A549 (cell line): ENCODE results near the gene MT2A. TPM values are rescaled to one million over a fixed set of nuclear protein-coding genes. Genes with fewer than 3 reads are reported as not detected.

ENCODE experiments used
- ATAC-seq, 2 experiments: fragments of 200-7000 bp in 1 of 2; fragments of >200 bp in 1 of 2; cut with Nextera tagmentation in 1 of 2; cut with Tn5 transposase in 1 of 2; 3 replicates each; pipeline versions ENCODE4 v1.8.0 to v1.9.1; 2018 to 2020; ENCODE audit warnings: mild to moderate bottlenecking in 1 of 2, moderate library complexity in 1 of 2
- CTCF ChIA-PET: fragments of 300-600 bp; sonication (Branson Sonifier 250); formaldehyde crosslinking; extraction: SDS; loops from one replicate; lab custom pipeline; 2021; ENCODE audit warnings: antibody characterized with exemption, inconsistent platforms; lab: Yijun Ruan, JAX
- POLR2A ChIA-PET: fragments of 350-600 bp; formaldehyde crosslinking; extraction: SDS; loops from one replicate; lab custom pipeline; 2021; ENCODE audit warnings: antibody characterized with exemption, inconsistent platforms; lab: Yijun Ruan, JAX
- DNase-seq, 2 experiments: peaks; one replicate each; pipeline versions ENCODE4 v3.0.0 to v3.0.0-alpha.2; 2011 to 2016; ENCODE audit warnings: low read depth in 1 of 2, low spot score in 1 of 2
- FAIRE-seq: peaks from 2 replicates; lab custom pipeline; 2011; peaks lifted over from hg19 to GRCh38; lab: Jason Lieb, UNC
- H3K27ac ChIP-seq, 2 experiments: fragments of >200 bp; sonication (Bioruptor Twin); formaldehyde crosslinking; 3 replicates each; pipeline ENCODE4 v1.5.1; 2016 to 2017
- H3K4me1 ChIP-seq: fragments of >200 bp; sonication (Bioruptor Twin); formaldehyde crosslinking; 3 replicates; pipeline ENCODE4 v1.6.1; 2016
- H3K4me2 ChIP-seq: fragments of >200 bp; sonication (Bioruptor Twin); formaldehyde crosslinking; 3 replicates; pipeline ENCODE4 v1.6.1; 2016
- H3K4me3 ChIP-seq: fragments of >200 bp; sonication (Bioruptor Twin); formaldehyde crosslinking; 3 replicates; pipeline ENCODE4 v1.5.1; 2016
- H3K9me3 ChIP-seq: fragments of >200 bp; sonication (Bioruptor Twin); formaldehyde crosslinking; 3 replicates; pipeline ENCODE4 v1.6.1; 2016
- BHLHE40 ChIP-seq: IDR thresholded peaks from 2 replicates; pipeline ENCODE4 v1.6.1; 2012; ENCODE audit warnings: low read depth, low read length, inconsistent platforms
- CBX2 ChIP-seq: fragments of 200-600 bp; sonication (generic); IDR thresholded peaks from 2 replicates; pipeline ENCODE4 v1.6.1; 2016; ENCODE audit warnings: low read depth, mild to moderate bottlenecking, borderline replicate concordance
- CBX8 ChIP-seq: fragments of 200-600 bp; sonication (generic); IDR thresholded peaks from 2 replicates; pipeline ENCODE4 v1.6.1; 2016
- CHD2 ChIP-seq: fragments of 150-350 bp; IDR thresholded peaks from 2 replicates; pipeline ENCODE4 v1.6.1; 2014; ENCODE audit warnings: low read length; ENCODE audit not compliant: partially characterized antibody
- EHMT2 ChIP-seq: fragments of 200-600 bp; sonication (generic); IDR thresholded peaks from 2 replicates; pipeline ENCODE4 v1.6.1; 2016; ENCODE audit warnings: antibody characterized with exemption, low read depth, mild to moderate bottlenecking, moderate library complexity
- GATA3 ChIP-seq: IDR thresholded peaks from 2 replicates; pipeline ENCODE4 v1.6.1; 2012; ENCODE audit warnings: borderline replicate concordance
- HOXA7 ChIP-seq: fragments of 250-450 bp; sonication (Bioruptor Pico); IDR thresholded peaks from 2 replicates; pipeline ENCODE4 v1.5.0; 2020; ENCODE audit warnings: mild to moderate bottlenecking, moderate library complexity
- HOXB13 ChIP-seq: fragments of 250-450 bp; sonication (Bioruptor Pico); IDR thresholded peaks from 2 replicates; pipeline ENCODE4 v1.5.0; 2020; ENCODE audit warnings: low read depth, mild to moderate bottlenecking, moderate library complexity
- HOXB5 ChIP-seq: fragments of 250-450 bp; sonication (Bioruptor Pico); IDR thresholded peaks from 2 replicates; pipeline ENCODE4 v1.5.0; 2020; ENCODE audit warnings: mild to moderate bottlenecking, moderate library complexity
- KDM1A ChIP-seq: fragments of 200-600 bp; sonication (generic); IDR thresholded peaks from 2 replicates; pipeline ENCODE4 v1.6.1; 2016; ENCODE audit warnings: low read depth, mild to moderate bottlenecking
- KDM5A ChIP-seq: fragments of 200-600 bp; sonication (generic); IDR thresholded peaks from 2 replicates; pipeline ENCODE4 v1.6.1; 2016; ENCODE audit warnings: antibody characterized with exemption, mild to moderate bottlenecking
- MAFK ChIP-seq: fragments of 450-650 bp; IDR thresholded peaks from 2 replicates; pipeline ENCODE4 v1.6.1; 2014; ENCODE audit not compliant: partially characterized antibody
- MAZ ChIP-seq: fragments of 150-350 bp; IDR thresholded peaks from 2 replicates; pipeline ENCODE4 v1.6.1; 2014; ENCODE audit warnings: antibody characterized with exemption, low read depth, low read length, borderline replicate concordance
- NR3C1 ChIP-seq: fragments of >200 bp; sonication (Bioruptor Twin); formaldehyde crosslinking; IDR thresholded peaks from 3 replicates; pipeline ENCODE4 v1.6.1; 2017
- PHF8 ChIP-seq: fragments of 200-600 bp; sonication (generic); IDR thresholded peaks from 2 replicates; pipeline ENCODE4 v1.6.1; 2016; ENCODE audit warnings: low read depth, mild to moderate bottlenecking, antibody characterized with exemption, moderate library complexity, borderline replicate concordance
- POLR2A ChIP-seq: IDR thresholded peaks from 2 replicates; pipeline ENCODE4 v1.6.1; 2012; ENCODE audit warnings: mild to moderate bottlenecking, low read length
- RFX5 ChIP-seq: fragments of 450-650 bp; IDR thresholded peaks from 2 replicates; pipeline ENCODE4 v1.7.1; 2014; ENCODE audit warnings: antibody characterized with exemption, mild to moderate bottlenecking, moderate library complexity
- SREBF2 ChIP-seq: fragments of 450-650 bp; IDR thresholded peaks from 2 replicates; pipeline ENCODE4 v1.6.1; 2014; ENCODE audit warnings: mild to moderate bottlenecking, moderate library complexity
- TP53 ChIP-seq: fragments of 250-450 bp; sonication (Bioruptor Pico); IDR thresholded peaks from 2 replicates; pipeline ENCODE4 v1.5.0; 2021; ENCODE audit warnings: mild to moderate bottlenecking, moderate library complexity
- ZC3H11A ChIP-seq: fragments of 450-650 bp; IDR thresholded peaks from 2 replicates; pipeline ENCODE4 v1.6.1; 2014; ENCODE audit warnings: antibody characterized with exemption, mild to moderate bottlenecking
- ZSCAN20 ChIP-seq: fragments of 250-450 bp; sonication (Bioruptor Pico); IDR thresholded peaks from 2 replicates; pipeline ENCODE4 v1.8.0; 2022; ENCODE audit warnings: mild to moderate bottlenecking, moderate library complexity
- WGBS: methylation state at CpG from one replicate; pipeline ENCODE4 v1.1.6; 2017; ENCODE audit errors: missing lambda C conversion rate; 5-methylcytosine and 5-hydroxymethylcytosine counted together
- polyA plus RNA-seq, 4 experiments: library from polyadenylated mRNA; depleted of rRNA in 3 of 4; stranded (reverse); fragments of >200 nt; fragmentation: RNase III in 1 of 4; extraction: RNeasy Plus Mini Kit Qiagen cat#74134 plus additional on column Dnase treatment in 1 of 4; gene quantifications; 2 replicates in 3 of 4; 3 replicates in 1 of 4; pipeline ENCODE4 v1.2.3, GENCODE V29; 2011 to 2017
- TF ChIP-seq, protein P1 (sequence below): fragments of >200 bp; sonication (Bioruptor Twin); formaldehyde crosslinking; IDR thresholded peaks from 2 replicates; pipeline ENCODE4 v1.6.1; 2016
- TF ChIP-seq, protein P2 (sequence below): fragments of 250-450 bp; sonication (Bioruptor Pico); IDR thresholded peaks from 2 replicates; pipeline ENCODE4 v1.5.0; 2021; ENCODE audit warnings: mild to moderate bottlenecking, moderate library complexity, borderline replicate concordance
- TF ChIP-seq, protein P3 (sequence below): fragments of 250-450 bp; sonication (Bioruptor Pico); IDR thresholded peaks from 2 replicates; pipeline ENCODE4 v1.5.0; 2020; ENCODE audit warnings: low read depth, mild to moderate bottlenecking, moderate library complexity
- TF ChIP-seq, protein P4 (sequence below): IDR thresholded peaks from 2 replicates; pipeline ENCODE4 v1.6.1; 2012; ENCODE audit warnings: low read depth, borderline replicate concordance
- TF ChIP-seq, protein P5 (sequence below): fragments of >200 bp; sonication (Bioruptor Twin); formaldehyde crosslinking; IDR thresholded peaks from 3 replicates; pipeline ENCODE4 v1.5.1; 2016
- TF ChIP-seq, protein P6 (sequence below): IDR thresholded peaks from 2 replicates; pipeline ENCODE4 v1.6.1; 2012

MT2A gene
- polyA plus RNA-seq, 2 of the 4 experiments (the other 2 are of a cell fraction) = 39.1 to 305 TPM

DNA sequence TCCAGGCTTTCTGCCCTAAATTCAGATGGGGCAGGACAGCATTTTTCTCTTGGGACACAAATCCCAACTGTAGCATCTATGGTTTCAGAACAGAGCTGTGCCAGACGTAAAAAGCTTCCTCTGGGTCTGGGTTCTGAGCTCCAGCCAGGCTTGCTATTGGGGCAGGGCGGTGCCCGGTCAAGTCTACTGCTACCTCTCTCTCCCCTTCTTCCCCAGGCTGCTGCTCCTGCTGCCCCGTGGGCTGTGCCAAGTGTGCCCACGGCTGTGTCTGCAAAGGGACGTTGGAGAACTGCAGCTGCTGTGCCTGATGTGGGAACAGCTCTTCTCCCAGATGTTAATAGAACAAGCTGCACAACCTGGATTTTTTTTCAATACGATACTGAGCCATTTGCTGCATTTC lies 25.2 kb downstream of the MT2A start:
- no peak overlapping the region for H3K4me2 ChIP-seq
- no peaks in the 10 kb centered on the region for H3K9me3 ChIP-seq
- 44% methylated on average over 7 of the region's 7 CpGs for WGBS
- CTCF ChIA-PET = interaction anchor here (1.0 to 25.6 kb wide), 4 partner anchors 10 to 69 kb away, joined by 3 to 340 read pairs (median 4); partner anchors contain the start of gene MT2A
- ATAC-seq (no peak), DNase-seq (no peak), FAIRE-seq (no peak)
- TF ChIP-seq, protein P1, sequence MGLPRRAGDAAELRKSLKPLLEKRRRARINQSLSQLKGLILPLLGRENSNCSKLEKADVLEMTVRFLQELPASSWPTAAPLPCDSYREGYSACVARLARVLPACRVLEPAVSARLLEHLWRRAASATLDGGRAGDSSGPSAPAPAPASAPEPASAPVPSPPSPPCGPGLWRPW = no peak
- TF ChIP-seq CBX8 = no peak
- no peak for TF ChIP-seq TP53
- TF ChIP-seq PHF8 = no peak
- TF ChIP-seq EHMT2 = no peak
- TF ChIP-seq HOXA7 (CRISPR knock-in tag) = no peak
- TF ChIP-seq, protein P2, sequence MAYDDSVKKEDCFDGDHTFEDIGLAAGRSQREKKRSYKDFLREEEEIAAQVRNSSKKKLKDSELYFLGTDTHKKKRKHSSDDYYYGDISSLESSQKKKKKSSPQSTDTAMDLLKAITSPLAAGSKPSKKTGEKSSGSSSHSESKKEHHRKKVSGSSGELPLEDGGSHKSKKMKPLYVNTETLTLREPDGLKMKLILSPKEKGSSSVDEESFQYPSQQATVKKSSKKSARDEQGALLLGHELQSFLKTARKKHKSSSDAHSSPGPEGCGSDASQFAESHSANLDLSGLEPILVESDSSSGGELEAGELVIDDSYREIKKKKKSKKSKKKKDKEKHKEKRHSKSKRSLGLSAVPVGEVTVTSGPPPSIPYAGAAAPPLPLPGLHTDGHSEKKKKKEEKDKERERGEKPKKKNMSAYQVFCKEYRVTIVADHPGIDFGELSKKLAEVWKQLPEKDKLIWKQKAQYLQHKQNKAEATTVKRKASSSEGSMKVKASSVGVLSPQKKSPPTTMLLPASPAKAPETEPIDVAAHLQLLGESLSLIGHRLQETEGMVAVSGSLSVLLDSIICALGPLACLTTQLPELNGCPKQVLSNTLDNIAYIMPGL (CRISPR knock-in tag) = no peak
- TF ChIP-seq NR3C1 = no peak
- TF ChIP-seq, protein P3, sequence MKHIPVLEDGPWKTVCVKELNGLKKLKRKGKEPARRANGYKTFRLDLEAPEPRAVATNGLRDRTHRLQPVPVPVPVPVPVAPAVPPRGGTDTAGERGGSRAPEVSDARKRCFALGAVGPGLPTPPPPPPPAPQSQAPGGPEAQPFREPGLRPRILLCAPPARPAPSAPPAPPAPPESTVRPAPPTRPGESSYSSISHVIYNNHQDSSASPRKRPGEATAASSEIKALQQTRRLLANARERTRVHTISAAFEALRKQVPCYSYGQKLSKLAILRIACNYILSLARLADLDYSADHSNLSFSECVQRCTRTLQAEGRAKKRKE (CRISPR knock-in tag) = no peak
- TF ChIP-seq HOXB13 = no peak
- TF ChIP-seq CBX2 = no peak
- no peak overlapping the region for H3K27ac ChIP-seq
- POLR2A ChIA-PET = interaction anchor here (1.0 kb wide), 1 partner anchor 25 kb away, joined by 4 read pairs; the partner anchor contains the start of gene MT2A
- H3K4me3 ChIP-seq = no peak overlapping the region
- H3K4me1 ChIP-seq = 0 out of 3 replicates have a peak, but pooled peaks cover under 1% of the 10 kb centered on the region

DNA sequence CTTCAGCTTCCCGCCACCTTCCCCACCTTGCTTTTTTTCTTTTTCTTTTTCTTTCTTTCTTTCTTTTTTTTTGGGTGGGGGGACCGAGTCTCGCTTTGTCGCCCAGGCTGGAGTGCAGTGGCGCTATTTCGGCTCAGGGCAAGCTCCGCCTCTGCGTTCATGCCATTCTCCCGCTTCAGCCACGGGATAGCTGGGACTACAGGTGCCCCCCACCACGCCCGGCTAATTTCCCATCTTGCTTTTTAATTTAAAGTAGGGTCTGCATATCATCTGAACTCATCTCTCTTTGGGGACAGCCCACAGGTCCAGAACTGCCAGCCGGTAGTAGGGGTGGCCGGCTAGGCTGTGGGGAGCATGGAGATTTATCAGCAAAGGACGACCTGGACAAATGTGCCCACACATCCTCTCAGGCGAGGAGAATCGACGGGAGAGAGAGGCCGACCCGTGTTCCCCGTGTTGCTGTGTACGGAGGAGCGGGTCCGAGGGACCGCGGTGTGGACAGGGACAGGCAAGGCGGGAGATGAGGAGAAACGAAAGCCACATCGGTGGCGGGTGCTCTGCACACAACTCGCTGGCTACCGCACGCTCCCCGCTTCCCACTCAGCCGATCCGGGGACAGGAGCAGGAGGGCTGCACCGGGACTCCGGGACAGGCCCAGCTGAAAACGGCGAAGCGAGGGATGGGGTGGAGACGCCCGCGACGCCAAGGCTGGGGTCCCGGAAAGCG lies 26.5 kb downstream of the MT2A start:
- POLR2A ChIA-PET = no interaction called here
- Histone ChIP-seq H3K4me2 (no peak overlapping the region), H3K4me1 (0 out of 3 replicates have a peak, but pooled peaks cover 3% of the 10 kb centered on the region), H3K27ac (no peak overlapping the region), H3K9me3 (no peaks in the 10 kb centered on the region), H3K4me3 (no peak overlapping the region)
- TF ChIP-seq GATA3 (no peak), MAZ (no peak), CHD2 (no peak)
- 82% methylated on average over 47 of the region's 47 CpGs for WGBS
- CTCF ChIA-PET = interaction anchor here (0.8 to 25.6 kb wide), 5 partner anchors 9 to 67 kb away, joined by 3 to 340 read pairs (median 4); partner anchors contain the start of gene MT2A
- no peak for DNase-seq
- no peak for ATAC-seq
- no peak for FAIRE-seq

DNA sequence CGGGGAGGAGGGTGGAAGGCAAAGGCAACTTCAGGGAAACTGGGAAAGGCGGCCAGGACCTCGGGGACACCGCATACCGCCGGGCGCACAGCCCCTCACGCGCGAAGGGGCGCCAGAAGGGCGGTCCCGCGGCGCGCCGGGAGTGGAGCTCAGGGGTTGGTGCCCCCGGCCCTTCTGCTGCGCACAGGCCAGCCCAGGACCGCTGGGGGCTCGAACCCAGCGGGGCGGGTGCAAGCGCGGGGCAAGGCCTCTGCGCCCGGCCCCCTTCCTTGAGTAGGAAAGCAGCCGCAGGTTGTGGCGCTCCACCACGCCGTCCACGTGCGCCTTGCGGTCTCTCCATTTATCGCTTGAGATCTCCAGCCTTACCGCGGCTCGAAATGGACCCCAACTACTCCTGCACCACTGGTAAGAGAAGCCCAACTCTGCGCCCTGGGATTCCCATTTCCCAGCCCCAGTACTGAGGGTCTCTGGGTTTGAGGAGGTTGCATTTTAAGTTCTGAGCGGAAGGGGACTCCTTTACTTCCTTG lies 27.1 kb downstream of the MT2A start:
- 80% methylated on average over 37 of the region's 40 CpGs for WGBS
- DNase-seq = no peak
- ChIA-PET POLR2A (no interaction called here), CTCF (interaction anchor here (1.2 to 25.6 kb wide), 2 partner anchors 8 to 26 kb away, joined by 4 to 340 read pairs; partner anchors contain the start of gene MT2A)
- H3K9me3 ChIP-seq = no peaks in the 10 kb centered on the region
- FAIRE-seq = no peak
- no peak overlapping the region for H3K4me3 ChIP-seq
- H3K27ac ChIP-seq = no peak overlapping the region
- no peak overlapping the region for H3K4me2 ChIP-seq
- H3K4me1 ChIP-seq = 0 out of 3 replicates have a peak, but pooled peaks cover 3% of the 10 kb centered on the region
- no peak for ATAC-seq
- TF ChIP-seq MAFK (no peak), ZSCAN20 (no peak), KDM5A (no peak), POLR2A (no peak), HOXB5 (CRISPR knock-in tag) (no peak), KDM1A (no peak), SREBF2 (no peak), RFX5 (no peak), BHLHE40 (no peak), ZC3H11A (no peak)
- TF ChIP-seq, protein P4, sequence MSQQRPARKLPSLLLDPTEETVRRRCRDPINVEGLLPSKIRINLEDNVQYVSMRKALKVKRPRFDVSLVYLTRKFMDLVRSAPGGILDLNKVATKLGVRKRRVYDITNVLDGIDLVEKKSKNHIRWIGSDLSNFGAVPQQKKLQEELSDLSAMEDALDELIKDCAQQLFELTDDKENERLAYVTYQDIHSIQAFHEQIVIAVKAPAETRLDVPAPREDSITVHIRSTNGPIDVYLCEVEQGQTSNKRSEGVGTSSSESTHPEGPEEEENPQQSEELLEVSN = no peak
- TF ChIP-seq, protein P5, sequence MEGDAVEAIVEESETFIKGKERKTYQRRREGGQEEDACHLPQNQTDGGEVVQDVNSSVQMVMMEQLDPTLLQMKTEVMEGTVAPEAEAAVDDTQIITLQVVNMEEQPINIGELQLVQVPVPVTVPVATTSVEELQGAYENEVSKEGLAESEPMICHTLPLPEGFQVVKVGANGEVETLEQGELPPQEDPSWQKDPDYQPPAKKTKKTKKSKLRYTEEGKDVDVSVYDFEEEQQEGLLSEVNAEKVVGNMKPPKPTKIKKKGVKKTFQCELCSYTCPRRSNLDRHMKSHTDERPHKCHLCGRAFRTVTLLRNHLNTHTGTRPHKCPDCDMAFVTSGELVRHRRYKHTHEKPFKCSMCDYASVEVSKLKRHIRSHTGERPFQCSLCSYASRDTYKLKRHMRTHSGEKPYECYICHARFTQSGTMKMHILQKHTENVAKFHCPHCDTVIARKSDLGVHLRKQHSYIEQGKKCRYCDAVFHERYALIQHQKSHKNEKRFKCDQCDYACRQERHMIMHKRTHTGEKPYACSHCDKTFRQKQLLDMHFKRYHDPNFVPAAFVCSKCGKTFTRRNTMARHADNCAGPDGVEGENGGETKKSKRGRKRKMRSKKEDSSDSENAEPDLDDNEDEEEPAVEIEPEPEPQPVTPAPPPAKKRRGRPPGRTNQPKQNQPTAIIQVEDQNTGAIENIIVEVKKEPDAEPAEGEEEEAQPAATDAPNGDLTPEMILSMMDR = no peak
- TF ChIP-seq, protein P3 (CRISPR knock-in tag) = no peak
- TF ChIP-seq, protein P6, sequence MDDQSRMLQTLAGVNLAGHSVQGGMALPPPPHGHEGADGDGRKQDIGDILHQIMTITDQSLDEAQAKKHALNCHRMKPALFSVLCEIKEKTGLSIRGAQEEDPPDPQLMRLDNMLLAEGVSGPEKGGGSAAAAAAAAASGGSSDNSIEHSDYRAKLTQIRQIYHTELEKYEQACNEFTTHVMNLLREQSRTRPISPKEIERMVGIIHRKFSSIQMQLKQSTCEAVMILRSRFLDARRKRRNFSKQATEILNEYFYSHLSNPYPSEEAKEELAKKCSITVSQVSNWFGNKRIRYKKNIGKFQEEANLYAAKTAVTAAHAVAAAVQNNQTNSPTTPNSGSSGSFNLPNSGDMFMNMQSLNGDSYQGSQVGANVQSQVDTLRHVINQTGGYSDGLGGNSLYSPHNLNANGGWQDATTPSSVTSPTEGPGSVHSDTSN = no peak
